Measurements from ENCODE around the gene NGB. TPM values are rescaled to one million over a fixed set of nuclear protein-coding genes. Genes with fewer than 3 reads are reported as not detected.
A peak's percentile ranks its signal among the peaks of the same experiment; 100 is the strongest.

The NGB gene
- total and polyA plus RNA-seq, 9 of the 15 experiments (the other 6 are each of a cell fraction or from before 2014, with no cell fraction given) = not detected

GRCh38 chr14:77303417-77304156, 32.6 kb upstream of the NGB start:
- DNase-seq (ENCODE audit: extremely low read depth in 1 of 4, low spot score in 3 of 4) = peak; percentile 22 to 44 (median 34)
- Histone ChIP-seq H2AFZ (ENCODE audit: low read depth, low read length) (no peak overlapping the region), H3K27me3 (ENCODE audit: control insufficient read depth in 2 of 2, insufficient read depth in 2 of 2, low read length in 2 of 2) (no peaks in the 10 kb centered on the region), H3K4me3 (no peak overlapping the region), H3K4me1 (replicated peaks in 1 of 2; ENCODE audit: control insufficient read depth in 2 of 2, insufficient read depth in 2 of 2, low read length in 2 of 2) (peaks cover 0 to 5% of the 10 kb centered on the region in 2 experiments; a peak in 2 of 5 replicates), H3K27ac (ENCODE audit: extremely low read depth, low read depth, low read length) (peak overlapping the region; percentile 40; the same call in 2 of the 3 replicates), H3K4me2 (ENCODE audit: insufficient read depth, low read length) (no peak overlapping the region; the same call in 1 of the 2 replicates), H3K79me2 (ENCODE audit: control insufficient read depth, insufficient read depth, low read length) (no peaks in the 10 kb centered on the region), H3K36me3 (ENCODE audit: control insufficient read depth, insufficient read depth, low read length) (peaks cover 15% of the 10 kb centered on the region; the same call in 2 of the 3 replicates), H3K9me3 (replicated peaks; ENCODE audit: control insufficient read depth, insufficient read depth, low read depth, low read length) (no peaks in the 10 kb centered on the region), H4K20me1 (replicated peaks; ENCODE audit: control insufficient read depth, insufficient read depth, low read length) (no peaks in the 10 kb centered on the region), H3K9me1 (ENCODE audit: control insufficient read depth, insufficient read depth, low read length) (no peaks in the 10 kb centered on the region), H3K9ac (ENCODE audit: insufficient read depth in 1 of 2, low read depth in 2 of 2, low read length in 2 of 2) (no peak overlapping the region)
- peak; percentile 80 for ATAC-seq
- in situ Hi-C loops (cut with MboI) (no loop called here), intact Hi-C loops (cut with micrococcal nuclease) (loop anchor here (5.0 kb wide), 2 partner anchors 154 to 249 kb away; partner anchors contain the start of genes AHSA1 and VIPAS39)
- no TSS peak for BruUV-seq (replicated peaks)
- 28% methylated on average over 4 of the region's 4 CpGs for WGBS (ENCODE audit: insufficient coverage, low coverage, missing lambda C conversion rate)
- POLR2A ChIA-PET = interaction anchor here (0.8 to 2.6 kb wide), 4 partner anchors 13 to 155 kb away, joined by 3 to 10 read pairs (median 5); partner anchors contain the start of gene VIPAS39
- CTCF ChIA-PET (ENCODE audit: low intra/inter-chr PET ratio) = interaction anchor here (1.3 kb wide), 1 partner anchor 12 kb away, joined by 4 read pairs; no protein-coding TSS in a partner anchor
- FAIRE-seq = no peak
- no peak for TF ChIP-seq TAF9B (IDR thresholded peaks at IDR 0.05; ENCODE audit: partially characterized antibody)
- no peak for TF ChIP-seq MEF2D (tag; conservative IDR thresholded peaks at IDR 0.05; ENCODE audit: low read depth)
- peak; percentile 51; the same call in 1 of the 2 replicates for TF ChIP-seq MAFG (tag; conservative IDR thresholded peaks at IDR 0.05)
- peak; percentile 35; the same call in 1 of the 2 replicates for TF ChIP-seq EP300 (IDR thresholded peaks at IDR 0.05; ENCODE audit: low read length)
- peak; percentile 76 to 87 for TF ChIP-seq FOXK2 (conservative IDR thresholded peaks at IDR 0.05 in 1 of 2, IDR thresholded peaks at IDR 0.05 in 1 of 2; ENCODE audit: low read depth in 2 of 2)
- peak; percentile 21; the same call in 1 of the 2 replicates for TF ChIP-seq BACH1 (tag; IDR thresholded peaks at IDR 0.05)
- no peak for TF ChIP-seq RBM17 (IDR thresholded peaks at IDR 0.05; ENCODE audit: borderline replicate concordance, low read depth, low read length)
- peak; percentile 80 to 84; a peak in 3 of 4 replicates for TF ChIP-seq FOXA3 (CRISPR knock-in tag; conservative IDR thresholded peaks at IDR 0.05 in 1 of 2, IDR thresholded peaks at IDR 0.05 in 1 of 2)
- TF ChIP-seq RCOR1 (IDR thresholded peaks at IDR 0.05; ENCODE audit: borderline replicate concordance in 1 of 2, low read depth in 2 of 2, low read length in 2 of 2) = peak in 1 of 2 experiments; percentile 32; a peak in 1 of 4 replicates
- TF ChIP-seq ARID1B (IDR thresholded peaks at IDR 0.05) = peak; percentile 57
- no peak for TF ChIP-seq NR2C2 (CRISPR knock-in tag; IDR thresholded peaks at IDR 0.05)
- TF ChIP-seq NR2C2 (tag; IDR thresholded peaks at IDR 0.05) = peak; percentile 0; the same call in 1 of the 2 replicates
- TF ChIP-seq NCOR1 (IDR thresholded peaks at IDR 0.05) = peak; percentile 28; the same call in 1 of the 2 replicates
- peak; percentile 93 for TF ChIP-seq JUND (IDR thresholded peaks at IDR 0.05; ENCODE audit: borderline replicate concordance, low read depth, low read length)
- peak; percentile 93 for TF ChIP-seq JUND (tag; IDR thresholded peaks at IDR 0.05; ENCODE audit: borderline replicate concordance, low read depth, low read length)
- peak; percentile 43; the same call in 1 of the 2 replicates for TF ChIP-seq C11orf30 (IDR thresholded peaks at IDR 0.05; ENCODE audit: low read depth)
- peak; percentile 58; the same call in 1 of the 2 replicates for TF ChIP-seq NFE2 (IDR thresholded peaks at IDR 0.05; ENCODE audit: low read depth)
- TF ChIP-seq ZNF165 (CRISPR knock-in tag; IDR thresholded peaks at IDR 0.05; ENCODE audit: borderline replicate concordance) = no peak
- peak; percentile 52 for TF ChIP-seq FOS (IDR thresholded peaks at IDR 0.05; ENCODE audit: extremely low read depth, insufficient read length)
- no peak for TF ChIP-seq ZNF282 (CRISPR knock-in tag; IDR thresholded peaks at IDR 0.05)
- TF ChIP-seq MAFK (IDR thresholded peaks at IDR 0.05; ENCODE audit: low read length) = peak; percentile 30; the same call in 1 of the 2 replicates
- TF ChIP-seq DPF2 (IDR thresholded peaks at IDR 0.05) = 0 out of 2 replicates have a peak, but pooled peaks have one; percentile 54
